K562 (cell line): ENCODE data around the gene MTSS2. TPM values are rescaled to one million over a fixed set of nuclear protein-coding genes. Genes with fewer than 3 reads are reported as not detected.

ENCODE experiments used
- CHD7 ChIP-seq: fragments of 200-600 bp; sonication (generic); IDR thresholded peaks from one replicate; pipeline ENCODE4 v1.6.1; 2012; ENCODE audit warnings: mild to moderate bottlenecking, low read depth, low read length, inconsistent platforms
- SAFB2 ChIP-seq: fragments of 200-400 bp; formaldehyde crosslinking; IDR thresholded peaks from 2 replicates; pipeline ENCODE4 v1.6.1; 2018; ENCODE audit warnings: borderline replicate concordance, low read length, low read depth, moderate library complexity; ENCODE audit not compliant: severe bottlenecking
- SPI1 ChIP-seq: IDR thresholded peaks from 2 replicates; pipeline ENCODE4 v1.6.1; 2011; ENCODE audit warnings: low read depth, low read length, control low read depth, borderline replicate concordance
- SRSF3 ChIP-seq: fragments of 200-400 bp; formaldehyde crosslinking; IDR thresholded peaks from 2 replicates; pipeline ENCODE4 v1.6.1; 2016; ENCODE audit warnings: mild to moderate bottlenecking, low read length, moderate library complexity; ENCODE audit not compliant: insufficient read depth
- TFE3 ChIP-seq: fragments of 450-650 bp; formaldehyde crosslinking; IDR thresholded peaks from 2 replicates; pipeline ENCODE4 v1.4.0; 2020; ENCODE audit warnings: mild to moderate bottlenecking, mixed read lengths
- ZMIZ1 ChIP-seq, 2 experiments: fragments of 150-350 bp in 1 of 2; IDR thresholded peaks; 2 replicates each; pipeline ENCODE4 v1.6.1; 2012 to 2016; ENCODE audit warnings: low read depth in 2 of 2, low read length in 2 of 2, mild to moderate bottlenecking in 1 of 2, moderate library complexity in 1 of 2
- ZNF212 ChIP-seq: fragments of 450-650 bp; formaldehyde crosslinking; IDR thresholded peaks from 2 replicates; pipeline ENCODE4 v1.4.0; 2020; ENCODE audit warnings: mild to moderate bottlenecking
- ZNF3 ChIP-seq: fragments of 250-450 bp; sonication (Bioruptor Pico); IDR thresholded peaks from 2 replicates; pipeline ENCODE4 v1.5.0; 2021; ENCODE audit warnings: mild to moderate bottlenecking, moderate library complexity
- ZNF561 ChIP-seq: fragments of 450-650 bp; formaldehyde crosslinking; conservative IDR thresholded peaks from 2 replicates; pipeline ENCODE4 v1.4.0; 2020; ENCODE audit warnings: mild to moderate bottlenecking, moderate library complexity
- ZNF766 ChIP-seq: fragments of 200-800 bp; sonication (Bioruptor generic); conservative IDR thresholded peaks from 2 replicates; pipeline ENCODE4 v1.6.1; 2016; ENCODE audit warnings: missing genetic modification characterization, missing compliant biosample characterization
- polyA plus RNA-seq, 8 experiments: library from polyadenylated mRNA; depleted of rRNA in 4 of 8; stranded (reverse) in 5 of 8; unstranded in 3 of 8; fragments of >200 nt; fragmentation: Nextera tagmentation in 2 of 8; fragmentation: Illumina TruSeq in 1 of 8; extraction: Ambion mirVana in 2 of 8; extraction: Trizol in 1 of 8; gene quantifications; 2 replicates each; pipeline versions ENCODE4 v1.2.1 to v1.2.3, GENCODE V29; 2011 to 2014; ENCODE audit warnings: inconsistent platforms in 1 of 8, missing spikeins in 1 of 8
- total RNA-seq, 7 experiments: library from RNA; depleted of rRNA in 6 of 7; stranded (reverse); fragments of >200 nt in 6 of 7; fragmentation: Illumina TruSeq in 2 of 7; extraction: Trizol in 2 of 7; gene quantifications; 2 replicates each; pipeline versions ENCODE4 v1.2.1 to v1.2.3, GENCODE V29; 2011 to 2021; ENCODE audit warnings: low replicate concordance in 1 of 7

Gene MTSS2
- total and polyA plus RNA-seq, 9 of the 15 experiments (the other 6 are each of a cell fraction or from before 2014, with no cell fraction given), result 0.11 to 60.3 (median 16.9) TPM

GRCh38 chr16:70679671-70680494 is 6.0 kb downstream of the MTSS2 start (continued):
- TF ChIP-seq CHD7, result no peak
- TF ChIP-seq SAFB2, result no peak
- no peak for TF ChIP-seq ZNF212
- TF ChIP-seq ZNF561 (CRISPR knock-in tag), result no peak
- no peak for TF ChIP-seq TFE3 (CRISPR knock-in tag)
- no peak for TF ChIP-seq ZMIZ1 (IDR thresholded peaks at IDR 0.05; ENCODE audit: low read depth in 2 of 2, low read length in 2 of 2)
- TF ChIP-seq ZNF3 (CRISPR knock-in tag), result no peak
- TF ChIP-seq SRSF3, result no peak
- TF ChIP-seq SPI1, result no peak
- no peak for TF ChIP-seq ZNF766
